T1000 (cell line): ENCODE measurements around the gene ZNF444.

Experiments used
- DNase-seq: peaks from one replicate; lab custom pipeline; 2025; ENCODE audit warnings: mixed read lengths; lab: John Stamatoyannopoulos, UW

Gene ZNF444

GRCh38 chr19:56123266-56123891 lies 17.7 kb upstream of the ZNF444 start:
- no peak for DNase-seq

GRCh38 chr19:56124578-56124977 lies 16.5 kb upstream of the ZNF444 start:
- DNase-seq, result no peak

GRCh38 chr19:56125806-56126590 lies 15.1 kb upstream of the ZNF444 start:
- DNase-seq, result no peak

GRCh38 chr19:56126983-56127780 lies 13.9 kb upstream of the ZNF444 start:
- no peak for DNase-seq

- DNase-seq, result no peak
Measured at GRCh38 chr19:56130006-56130405, 11.1 kb upstream of the ZNF444 start.

- no peak for DNase-seq
Measured at GRCh38 chr19:56131651-56132050, 9.4 kb upstream of the ZNF444 start.

GRCh38 chr19:56132316-56132822 lies 8.7 kb upstream of the ZNF444 start:
- no peak for DNase-seq

- DNase-seq, result peak; percentile 31
Measured at GRCh38 chr19:56133858-56134653, 7.0 kb upstream of the ZNF444 start.

GRCh38 chr19:56134654-56134921 lies 6.5 kb upstream of the ZNF444 start:
- no peak for DNase-seq

- DNase-seq, result no peak
Measured at GRCh38 chr19:56136362-56136761, 4.7 kb upstream of the ZNF444 start.

GRCh38 chr19:56137405-56137804 lies 3.7 kb upstream of the ZNF444 start:
- no peak for DNase-seq

GRCh38 chr19:56138069-56138468 lies 3.0 kb upstream of the ZNF444 start:
- DNase-seq, result no peak

- no peak for DNase-seq
Measured at GRCh38 chr19:56139847-56140582, 1.1 kb upstream of the ZNF444 start.

- DNase-seq, result no peak
Measured at GRCh38 chr19:56141417-56141993, 418 bp downstream of the ZNF444 start.

GRCh38 chr19:56142087-56142787 lies 1.1 kb downstream of the ZNF444 start:
- DNase-seq, result no peak

GRCh38 chr19:56142897-56143434 lies 1.9 kb downstream of the ZNF444 start:
- DNase-seq, result no peak

GRCh38 chr19:56144376-56144775 lies 3.3 kb downstream of the ZNF444 start:
- DNase-seq, result no peak

GRCh38 chr19:56144831-56145230 lies 3.7 kb downstream of the ZNF444 start:
- no peak for DNase-seq

- DNase-seq, result no peak
Measured at GRCh38 chr19:56145698-56146097, 4.6 kb downstream of the ZNF444 start.

- no peak for DNase-seq
Measured at GRCh38 chr19:56146904-56147303, 5.8 kb downstream of the ZNF444 start.
